Stimulated activated CD8-positive, alpha-beta memory T cell treated with anti-CD3 and anti-CD28 coated beads, Interleukin-12 subunit alpha, Interleukin-12 subunit beta, amount 100 ng/mL, for 24 hours (primary cell): ENCODE data around the gene HNF4A.
"Not testable (repeated sequence)": the region's sequence is repeated elsewhere in the genome, so short reads cannot be mapped to it uniquely, and the experiment has no call there.

ENCODE experiments used
- DNase-seq: peaks from one replicate; pipeline ENCODE4 v3.0.0-alpha.2; 2020; ENCODE audit errors: extremely low read depth

Gene HNF4A

DNA sequence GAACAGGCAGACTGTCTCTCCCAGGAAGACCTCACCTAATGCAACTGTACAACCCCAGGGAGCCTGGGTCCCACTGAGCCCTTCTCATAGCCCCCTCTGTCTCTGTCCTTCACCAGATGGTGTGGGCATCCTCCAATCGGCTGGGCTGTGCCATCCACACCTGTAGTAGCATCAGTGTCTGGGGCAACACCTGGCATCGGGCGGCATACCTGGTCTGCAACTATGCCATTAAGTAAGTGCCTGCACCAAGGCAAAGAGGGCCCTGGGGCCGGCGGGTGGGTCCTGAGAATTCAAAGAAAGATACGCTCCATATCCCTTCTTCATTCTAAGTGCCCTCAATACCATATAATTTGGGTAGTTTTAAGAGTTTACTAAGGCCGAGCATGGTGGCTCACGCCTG is 10.4 kb upstream of the HNF4A start:
- no peak for DNase-seq

- DNase-seq = not testable (repeated sequence)
Measured at GRCh38 chr20:44345941-44346340, 9.6 kb upstream of the HNF4A start.

DNA sequence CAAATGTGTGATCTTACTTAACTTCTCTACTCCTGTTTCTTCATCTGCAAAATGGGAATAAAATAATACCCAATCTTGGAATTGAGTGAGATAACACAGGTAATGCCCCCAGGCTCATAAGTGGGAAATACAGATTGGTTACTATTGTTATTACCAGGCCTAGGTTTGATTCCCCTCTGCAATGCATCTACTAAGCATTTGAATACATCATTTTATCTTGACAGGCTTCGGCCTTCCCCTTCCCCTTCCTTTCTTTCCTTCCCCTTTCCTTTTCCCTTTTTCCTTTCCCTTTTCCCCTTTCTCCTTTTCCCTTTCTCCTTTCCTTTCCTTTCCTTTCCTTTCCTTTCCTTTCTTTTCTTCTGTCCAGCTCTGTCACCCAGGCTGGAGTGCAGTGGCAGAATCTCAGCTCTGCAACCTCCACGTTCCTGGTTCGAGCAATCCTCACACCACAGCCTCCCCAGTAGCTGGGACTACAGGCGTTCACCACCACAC is 7.3 kb upstream of the HNF4A start:
- DNase-seq = no peak

- no peak for DNase-seq
Measured at GRCh38 chr20:44349349-44349748, 6.2 kb upstream of the HNF4A start.

DNA sequence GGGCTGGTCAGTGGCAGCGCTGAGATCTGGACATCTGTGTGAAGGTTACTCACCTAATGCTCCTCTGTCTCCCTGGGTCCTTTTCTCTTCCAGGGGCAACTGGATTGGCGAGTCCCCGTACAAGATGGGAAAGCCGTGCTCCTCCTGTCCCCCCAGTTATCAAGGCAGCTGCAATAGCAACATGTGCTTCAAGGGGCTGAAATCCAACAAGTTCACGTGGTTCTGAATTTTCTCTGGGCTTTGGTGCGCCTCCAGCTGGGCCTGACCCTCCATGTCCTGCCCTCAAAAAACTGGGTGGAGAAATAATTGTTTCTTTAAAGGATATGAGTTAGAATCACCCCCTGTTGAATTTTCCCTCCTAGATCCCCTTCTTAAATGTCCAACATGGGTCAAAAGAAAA is 4.9 kb upstream of the HNF4A start:
- DNase-seq = no peak

- no peak for DNase-seq
Measured at GRCh38 chr20:44354979-44355497, 461 bp upstream of the HNF4A start.

DNA sequence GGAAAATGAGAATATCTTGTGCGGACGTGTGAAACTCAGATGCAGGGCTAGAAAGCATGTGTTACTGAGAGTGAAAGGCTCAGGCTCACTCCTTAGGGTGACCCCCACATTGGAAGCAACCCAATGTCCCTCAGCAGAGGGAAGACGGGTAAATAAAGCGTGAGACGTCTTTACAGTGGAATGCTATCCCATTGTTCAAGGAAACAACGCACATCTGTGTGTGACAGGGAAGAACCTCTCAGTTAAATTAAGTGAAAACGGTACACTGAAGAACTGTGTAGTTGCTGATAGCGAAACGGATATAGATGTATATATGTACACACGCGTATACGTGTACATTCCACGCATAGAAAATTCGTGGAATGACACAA is 839 bp downstream of the HNF4A start:
- DNase-seq = no peak

DNA sequence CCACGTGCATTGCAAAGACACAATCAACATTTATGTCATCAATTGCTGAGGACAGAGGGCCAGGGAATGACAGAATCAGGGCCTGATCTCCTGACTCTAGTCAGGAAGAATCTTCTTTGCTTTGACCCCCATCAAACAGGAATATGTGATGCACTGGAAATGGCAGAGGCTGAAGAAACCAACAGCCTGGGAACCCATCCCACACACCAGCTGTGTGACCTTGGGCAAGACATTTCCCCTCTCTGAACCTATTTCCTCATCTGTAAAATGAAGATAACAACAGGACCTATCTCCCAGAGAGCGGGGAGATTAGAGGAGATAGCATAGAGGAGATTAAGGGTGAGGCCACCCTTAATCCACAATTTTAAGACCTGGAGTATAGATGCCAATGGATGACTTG is 1.5 kb downstream of the HNF4A start:
- DNase-seq = no peak

GRCh38 chr20:44357555-44358125 is 2.1 kb downstream of the HNF4A start:
- DNase-seq = no peak

DNA sequence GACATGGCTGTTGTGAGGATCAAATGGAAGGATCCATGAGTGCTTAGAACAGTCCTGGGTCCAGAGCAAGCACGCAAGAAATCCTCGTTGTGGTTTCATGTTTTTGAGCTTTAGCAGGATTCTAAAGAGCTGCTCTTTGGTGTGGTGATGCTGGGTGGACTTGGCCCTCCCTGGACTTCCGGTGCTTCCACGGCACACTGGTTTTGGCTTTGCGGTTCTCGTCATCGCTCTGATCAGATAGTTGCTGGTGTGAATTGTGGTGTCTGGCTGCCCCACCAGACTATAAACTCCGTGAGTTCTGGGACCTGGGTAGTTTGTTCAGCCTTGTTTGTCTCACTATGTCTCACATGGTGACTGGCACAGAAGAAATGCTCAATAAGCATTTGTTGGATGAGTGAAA is 3.3 kb downstream of the HNF4A start:
- DNase-seq = no peak

GRCh38 chr20:44360221-44360620 is 4.7 kb downstream of the HNF4A start:
- no peak for DNase-seq

DNA sequence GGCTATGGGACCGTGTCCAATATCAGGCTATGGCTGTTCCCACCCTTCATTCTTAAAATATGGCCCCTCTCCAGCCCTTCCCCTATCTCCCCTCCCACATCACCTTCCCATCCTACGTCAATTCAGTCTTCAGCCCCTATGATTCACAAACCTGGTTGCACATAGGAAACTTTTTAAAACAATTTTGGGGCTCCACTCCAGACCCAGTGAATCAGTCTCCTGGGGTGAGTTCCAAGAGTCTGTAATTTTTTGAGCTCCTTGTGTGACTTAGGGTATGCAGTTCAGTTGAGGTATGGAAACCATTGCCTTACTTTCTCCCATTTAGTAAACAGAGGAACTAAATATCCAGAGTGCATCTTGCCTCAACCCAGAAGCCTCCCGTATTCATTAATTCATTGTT is 5.5 kb downstream of the HNF4A start:
- DNase-seq = no peak

DNA sequence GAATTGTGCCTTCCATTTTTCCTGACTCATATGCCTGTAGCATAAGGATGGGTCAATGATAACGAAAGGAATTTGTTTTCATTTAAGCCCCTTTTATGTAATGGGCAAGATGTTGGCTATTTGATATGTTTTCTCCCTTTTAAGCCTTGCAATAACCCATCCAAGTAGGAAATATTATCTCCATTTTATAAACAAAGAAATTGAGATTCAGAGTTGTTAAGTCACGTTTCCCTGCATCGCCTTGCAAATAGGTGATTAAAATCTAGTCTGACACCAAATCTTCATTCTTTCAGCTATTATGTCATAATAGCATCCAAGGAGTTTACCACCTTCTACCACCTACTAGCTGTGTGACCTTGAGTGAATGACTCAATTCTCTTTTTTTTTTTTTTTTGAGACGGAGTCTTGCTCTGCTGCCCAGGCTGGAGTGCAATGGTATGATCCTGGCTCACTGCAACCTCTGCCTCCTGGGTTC is 7.0 kb downstream of the HNF4A start:
- DNase-seq = no peak

DNA sequence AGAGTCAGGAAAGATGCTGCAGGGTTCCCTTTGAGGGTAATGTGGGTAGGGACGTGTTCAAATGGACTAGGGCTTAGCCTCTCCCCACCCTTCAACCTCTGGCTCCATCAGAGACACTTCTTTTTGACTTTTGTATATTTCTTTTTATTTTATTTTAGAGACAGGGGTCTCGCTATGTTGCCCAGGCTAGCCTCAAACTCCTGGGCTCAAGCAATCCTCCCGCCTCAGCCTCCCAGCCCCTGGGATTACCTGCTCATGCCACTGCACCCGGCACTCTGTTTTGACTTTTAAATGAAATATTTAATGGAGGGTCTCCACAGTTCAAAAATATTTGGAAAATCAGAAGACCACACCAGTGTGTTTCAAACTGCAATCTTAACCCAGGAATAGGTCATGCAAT is 8.6 kb downstream of the HNF4A start:
- no peak for DNase-seq

DNA sequence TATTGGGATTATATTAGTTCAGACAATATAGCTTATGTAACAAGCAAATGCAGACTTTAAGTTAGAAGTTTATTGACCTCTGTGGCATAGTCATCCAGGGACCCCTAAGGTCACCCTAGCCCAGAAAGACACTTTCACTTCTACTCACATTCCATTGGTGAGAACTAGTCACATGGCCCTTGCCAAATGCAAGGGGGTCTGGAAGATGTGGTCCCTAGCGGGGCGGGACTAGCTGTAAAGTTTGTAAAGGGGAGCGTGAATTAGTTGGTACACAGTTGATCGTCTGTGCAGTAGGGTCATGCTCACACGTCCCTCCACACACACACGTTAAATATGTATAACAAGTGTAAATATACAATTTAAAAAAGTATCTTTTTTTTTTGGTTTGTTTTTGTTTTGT is 9.3 kb downstream of the HNF4A start:
- no peak for DNase-seq

DNA sequence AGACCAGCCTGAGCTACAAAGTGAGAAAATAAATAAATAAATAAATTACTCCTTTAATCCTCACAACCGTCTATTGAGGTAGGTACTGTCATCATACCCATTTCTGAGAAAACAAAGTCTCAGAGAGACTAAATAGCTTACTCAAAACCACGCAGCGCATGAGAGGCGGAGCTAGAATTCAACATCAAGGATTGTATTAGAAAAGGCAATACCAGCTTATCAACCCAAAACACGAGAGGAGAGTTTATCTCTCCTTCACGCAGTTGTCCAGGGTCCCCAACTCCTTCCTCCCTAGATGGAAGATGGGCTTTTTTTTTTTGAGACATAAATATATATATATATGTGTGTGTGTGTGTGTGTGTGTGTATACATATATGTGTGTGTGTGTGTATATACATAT is 12.2 kb downstream of the HNF4A start:
- no peak for DNase-seq

- DNase-seq = no peak
Measured at GRCh38 chr20:44370639-44371218, 15.2 kb downstream of the HNF4A start.

DNA sequence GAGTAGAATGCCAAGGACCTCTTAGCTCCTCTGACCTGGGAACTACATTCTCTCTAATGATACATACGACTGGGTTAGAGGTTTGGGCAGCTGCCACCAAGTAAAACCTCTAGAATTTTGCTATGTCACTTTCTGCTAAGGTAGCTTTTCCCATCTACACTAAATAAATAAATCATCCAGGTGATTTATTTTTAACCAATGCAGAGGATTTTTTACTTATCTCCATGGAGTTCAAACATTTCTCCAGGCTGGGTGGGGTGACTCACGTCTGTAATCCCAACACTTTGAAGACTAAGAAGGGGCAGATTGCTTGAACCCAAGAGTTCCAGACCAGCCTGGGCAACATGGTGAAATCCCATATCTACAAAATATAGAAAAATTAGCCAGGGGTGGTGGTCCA is 27.1 kb downstream of the HNF4A start:
- no peak for DNase-seq

DNA sequence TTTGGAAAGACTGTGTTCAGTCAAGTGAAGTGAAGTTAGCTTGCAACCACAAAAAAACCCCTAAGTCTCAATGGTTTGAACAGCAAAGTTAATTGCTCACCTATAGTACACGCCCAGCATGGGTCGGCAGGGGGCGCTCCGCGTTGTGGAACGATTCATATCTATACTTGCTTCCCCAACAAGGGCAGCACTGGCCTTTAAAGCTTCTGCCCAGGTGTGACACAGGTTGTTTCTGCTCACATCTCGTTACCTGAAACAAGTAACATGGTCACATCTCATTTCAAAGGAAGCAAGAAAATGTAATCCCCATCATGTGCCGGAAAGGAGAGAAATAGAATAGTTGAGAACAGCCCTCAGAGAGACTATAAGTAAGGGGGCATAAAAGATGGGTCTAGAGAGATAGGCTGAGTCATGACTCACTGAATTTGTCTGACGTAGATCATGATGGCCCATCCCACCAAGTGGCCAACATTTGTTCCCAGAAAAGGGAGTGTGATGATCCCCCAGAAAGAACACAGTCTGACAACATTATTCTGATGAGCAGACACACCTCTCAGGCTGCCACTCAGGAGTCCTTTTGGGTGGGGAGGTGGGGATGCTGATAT is 29.0 kb downstream of the HNF4A start:
- peak; percentile 62 for DNase-seq

GRCh38 chr20:44388466-44389023 is 33.0 kb downstream of the HNF4A start:
- DNase-seq = peak; percentile 43

DNA sequence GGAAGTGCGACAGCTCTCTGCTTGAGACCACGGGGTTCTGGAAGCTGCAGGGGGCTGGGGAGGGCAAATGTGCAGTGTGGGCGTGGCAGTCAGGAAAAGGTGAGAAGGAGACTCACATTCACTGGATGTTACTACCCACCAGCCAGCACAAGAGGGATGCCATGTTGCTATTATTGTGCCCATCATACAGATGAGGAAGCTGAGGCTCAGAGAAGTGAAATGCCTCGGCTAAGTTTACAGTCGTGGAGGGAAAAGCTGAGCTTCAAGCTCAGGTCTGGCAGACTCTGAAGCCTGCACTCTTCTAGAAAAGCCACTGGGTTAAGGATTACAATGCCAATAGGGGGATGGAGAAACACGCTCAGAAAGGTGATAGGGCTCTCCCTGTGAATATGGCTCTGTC is 34.4 kb downstream of the HNF4A start:
- no peak for DNase-seq

DNA sequence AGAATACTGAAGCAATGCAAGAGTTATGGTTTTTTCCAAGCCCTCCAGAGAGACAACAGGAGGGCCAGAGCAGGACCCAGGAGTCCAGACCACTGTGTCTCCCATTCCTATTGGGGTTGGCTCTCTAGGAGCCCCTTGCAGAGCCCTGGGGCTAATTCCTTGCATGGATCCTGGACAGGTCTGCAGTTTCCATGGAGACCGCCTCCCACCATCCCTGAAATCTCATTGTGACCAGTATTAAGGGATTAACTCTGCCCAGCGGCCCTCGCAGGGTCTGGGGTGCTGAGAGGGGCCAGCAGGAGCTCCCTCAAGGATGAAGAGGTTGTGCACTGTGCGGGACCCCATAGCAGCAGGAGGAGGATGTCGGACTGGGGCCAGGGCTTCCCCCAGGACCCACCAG is 34.8 kb downstream of the HNF4A start:
- DNase-seq = no peak
